NCI-H2107 (cell line): ENCODE data around the gene CRYZ.
"Not testable (repeated sequence)": the region's sequence is repeated elsewhere in the genome, so short reads cannot be mapped to it uniquely, and the experiment has no call there.

Experiments used
- DNase-seq: peaks from one replicate; lab custom pipeline; 2025; lab: John Stamatoyannopoulos, UW

The CRYZ gene

GRCh38 chr1:74732960-74733603 is at the start of gene CRYZ, which contains the start of gene TYW3:
CRYZ (minus strand) TSS chr1:74733050; CDS start chr1:74724821, 8,229 bp downstream.
TYW3 (plus strand) TSS chr1:74733152; CDS start chr1:74733245, 93 bp downstream.
- DNase-seq: peak; percentile 82

- no peak for DNase-seq
Observed at GRCh38 chr1:74780594-74780993, 47.7 kb upstream of the CRYZ start.

GRCh38 chr1:74779750-74780149 is 46.9 kb upstream of the CRYZ start:
- no peak for DNase-seq

GRCh38 chr1:74777525-74777924 is 44.7 kb upstream of the CRYZ start:
- no peak for DNase-seq

GRCh38 chr1:74775735-74776134 is 42.9 kb upstream of the CRYZ start:
- DNase-seq: no peak

GRCh38 chr1:74773582-74773981 is 40.7 kb upstream of the CRYZ start:
- DNase-seq: no peak

GRCh38 chr1:74772945-74773344 is 40.1 kb upstream of the CRYZ start:
- no peak for DNase-seq

- no peak for DNase-seq
Observed at GRCh38 chr1:74771913-74772515, 39.2 kb upstream of the CRYZ start.

- no peak for DNase-seq
Observed at GRCh38 chr1:74767490-74767889, 34.6 kb upstream of the CRYZ start.

- DNase-seq: no peak
Observed at GRCh38 chr1:74766579-74766978, 33.7 kb upstream of the CRYZ start.

- no peak for DNase-seq
Observed at GRCh38 chr1:74763807-74764206, 31.0 kb upstream of the CRYZ start.

- DNase-seq: not testable (repeated sequence)
Observed at GRCh38 chr1:74756650-74757049, 23.8 kb upstream of the CRYZ start.

GRCh38 chr1:74755475-74755874 is 22.6 kb upstream of the CRYZ start:
- DNase-seq: no peak

GRCh38 chr1:74753104-74753503 is 20.3 kb upstream of the CRYZ start:
- DNase-seq: no peak

- no peak for DNase-seq
Observed at GRCh38 chr1:74748960-74749359, 16.1 kb upstream of the CRYZ start.

GRCh38 chr1:74745247-74745646 is 12.4 kb upstream of the CRYZ start:
- not testable (repeated sequence) for DNase-seq

- DNase-seq: not testable (repeated sequence)
Observed at GRCh38 chr1:74740307-74740980, 7.6 kb upstream of the CRYZ start.

- no peak for DNase-seq
Observed at GRCh38 chr1:74737333-74737732, 4.5 kb upstream of the CRYZ start.

GRCh38 chr1:74733604-74734484 is 994 bp upstream of the CRYZ start:
- peak; percentile 36 for DNase-seq

- not testable (repeated sequence) for DNase-seq
Observed at GRCh38 chr1:74732071-74732946, 541 bp downstream of the CRYZ start.

- no peak for DNase-seq
Observed at GRCh38 chr1:74731399-74732052, 1.3 kb downstream of the CRYZ start.
